Activated CD4-positive, alpha-beta T cell treated with anti-CD3 and anti-CD28 coated beads for 1 hour (primary cell): ENCODE results near the gene CD82.
"Not testable (repeated sequence)": the region's sequence is repeated elsewhere in the genome, so short reads cannot be mapped to it uniquely, and the experiment has no call there.

ENCODE experiments used
- DNase-seq: peaks from one replicate; pipeline ENCODE4 v3.0.0-alpha.2; 2020

The CD82 gene

GRCh38 chr11:44643217-44643616 lies 77.8 kb downstream of the CD82 start:
- DNase-seq = no peak

GRCh38 chr11:44645827-44646226 lies 80.4 kb downstream of the CD82 start:
- no peak for DNase-seq

GRCh38 chr11:44647255-44647955 lies 81.9 kb downstream of the CD82 start:
- not testable (repeated sequence) for DNase-seq

GRCh38 chr11:44648109-44648508 lies 82.6 kb downstream of the CD82 start:
- no peak for DNase-seq

- DNase-seq = no peak
Observed at GRCh38 chr11:44651535-44652155, 86.2 kb downstream of the CD82 start.

- DNase-seq = no peak
Observed at GRCh38 chr11:44652901-44653644, 87.6 kb downstream of the CD82 start.

- DNase-seq = no peak
Observed at GRCh38 chr11:44654057-44654456, 88.6 kb downstream of the CD82 start.

- no peak for DNase-seq
Observed at GRCh38 chr11:44654596-44654995, 89.1 kb downstream of the CD82 start.

- no peak for DNase-seq
Observed at GRCh38 chr11:44657836-44658505, 92.5 kb downstream of the CD82 start.

- DNase-seq = no peak
Observed at GRCh38 chr11:44658506-44658850, 93.0 kb downstream of the CD82 start.

GRCh38 chr11:44659641-44660040 lies 94.2 kb downstream of the CD82 start:
- no peak for DNase-seq

- not testable (repeated sequence) for DNase-seq
Observed at GRCh38 chr11:44660535-44660934, 95.1 kb downstream of the CD82 start.

GRCh38 chr11:44661311-44661717 lies 95.9 kb downstream of the CD82 start:
- DNase-seq = no peak
